GM21825 (cell line): Measurements from ENCODE around the gene NCAPG.
A peak's percentile ranks its signal among the peaks of the same experiment; 100 is the strongest.

Source experiments
- ATAC-seq: cut with Tn5 transposase; IDR thresholded peaks from one replicate; pipeline ENCODE4 v1.9.1; 2021; ENCODE audit warnings: mild to moderate bottlenecking, moderate library complexity; ENCODE audit not compliant: unreplicated experiment

Gene NCAPG

GRCh38 chr4:17810260-17811077 lies at the start of gene NCAPG, which contains the start of gene DCAF16:
Gene NCAPG, plus strand, starts transcription at chr4:17810979. Its CDS starts 99 bp downstream, at chr4:17811078.
Gene DCAF16, minus strand, starts transcription at chr4:17810757. Its CDS starts 6,616 bp downstream, at chr4:17804141.
- ATAC-seq, result peak; percentile 89

- ATAC-seq, result no peak
Observed at GRCh38 chr4:17761062-17761461, 49.7 kb upstream of the NCAPG start.

- ATAC-seq, result no peak
Observed at GRCh38 chr4:17762726-17763125, 48.1 kb upstream of the NCAPG start.

- no peak for ATAC-seq
Observed at GRCh38 chr4:17763416-17763815, 47.4 kb upstream of the NCAPG start.

- no peak for ATAC-seq
Observed at GRCh38 chr4:17763931-17764330, 46.8 kb upstream of the NCAPG start.

- no peak for ATAC-seq
Observed at GRCh38 chr4:17765514-17766286, 45.1 kb upstream of the NCAPG start.

GRCh38 chr4:17766826-17767458 lies 43.8 kb upstream of the NCAPG start:
- ATAC-seq, result no peak

GRCh38 chr4:17769406-17770174 lies 41.2 kb upstream of the NCAPG start:
- ATAC-seq, result no peak

- ATAC-seq, result no peak
Observed at GRCh38 chr4:17770845-17771244, 39.9 kb upstream of the NCAPG start.

GRCh38 chr4:17771284-17771908 lies 39.4 kb upstream of the NCAPG start:
- ATAC-seq, result no peak

- no peak for ATAC-seq
Observed at GRCh38 chr4:17773135-17773698, 37.6 kb upstream of the NCAPG start.

GRCh38 chr4:17778431-17778830 lies 32.3 kb upstream of the NCAPG start:
- ATAC-seq, result no peak

GRCh38 chr4:17780501-17781299 lies 30.1 kb upstream of the NCAPG start:
- ATAC-seq, result no peak

GRCh38 chr4:17781300-17782287 lies 29.2 kb upstream of the NCAPG start, which contains the start of gene FAM184B:
Gene FAM184B, minus strand, starts transcription at chr4:17781621. Its CDS starts 322 bp downstream, at chr4:17781299.
- ATAC-seq, result no peak

GRCh38 chr4:17785858-17786257 lies 24.9 kb upstream of the NCAPG start:
- no peak for ATAC-seq

- ATAC-seq, result no peak
Observed at GRCh38 chr4:17786567-17786966, 24.2 kb upstream of the NCAPG start.

GRCh38 chr4:17787315-17787714 lies 23.5 kb upstream of the NCAPG start:
- ATAC-seq, result no peak

GRCh38 chr4:17788956-17789355 lies 21.8 kb upstream of the NCAPG start:
- no peak for ATAC-seq
